HG03025 (cell line): ENCODE measurements around the gene ZNF653.

ENCODE experiments used
- ATAC-seq: cut with Tn5 transposase; IDR thresholded peaks from one replicate; pipeline ENCODE4 v1.9.1; 2021; ENCODE audit warnings: mild to moderate bottlenecking, moderate library complexity; ENCODE audit not compliant: unreplicated experiment, low FRiP score

The ZNF653 gene

DNA sequence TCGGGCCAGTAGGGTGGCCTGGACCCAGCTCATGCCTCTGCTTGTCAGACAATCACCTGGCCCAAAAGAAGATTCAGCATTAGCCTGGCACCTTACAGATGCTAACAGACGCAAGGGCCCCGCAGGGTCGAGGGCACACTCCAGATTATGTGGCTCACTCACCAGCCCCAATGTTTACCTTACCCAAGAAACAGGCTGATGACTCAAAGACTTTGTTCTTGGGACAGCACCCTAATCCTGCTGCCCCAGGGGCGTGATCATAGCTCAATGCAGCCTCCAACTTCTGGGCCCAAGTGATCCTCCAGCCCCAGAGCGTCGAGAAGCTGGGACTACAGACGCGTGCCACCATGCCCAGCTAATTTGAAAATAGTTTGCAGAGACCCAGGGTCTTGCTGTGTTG lies 13.5 kb upstream of the ZNF653 start:
- no peak for ATAC-seq

DNA sequence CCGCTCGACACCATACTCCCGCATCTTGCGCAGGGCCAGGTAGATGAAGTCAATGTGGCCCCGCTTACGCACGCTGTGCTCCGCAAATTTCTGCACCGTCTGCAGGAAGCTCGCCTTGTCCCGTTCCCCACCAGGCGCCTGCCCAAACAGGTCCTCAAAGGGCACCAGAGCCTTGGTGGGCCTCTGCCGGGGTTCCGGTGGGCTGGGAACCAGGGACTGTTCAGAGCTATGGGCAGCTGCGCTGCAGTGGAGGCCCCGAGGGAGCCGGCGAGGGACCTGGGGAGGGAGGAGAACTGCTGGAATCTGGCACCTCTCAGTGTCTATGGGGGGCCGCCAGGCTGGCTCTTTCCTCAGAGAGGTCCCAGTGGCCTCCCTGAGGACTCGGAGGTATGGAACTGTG lies 8.3 kb upstream of the ZNF653 start:
- no peak for ATAC-seq

DNA sequence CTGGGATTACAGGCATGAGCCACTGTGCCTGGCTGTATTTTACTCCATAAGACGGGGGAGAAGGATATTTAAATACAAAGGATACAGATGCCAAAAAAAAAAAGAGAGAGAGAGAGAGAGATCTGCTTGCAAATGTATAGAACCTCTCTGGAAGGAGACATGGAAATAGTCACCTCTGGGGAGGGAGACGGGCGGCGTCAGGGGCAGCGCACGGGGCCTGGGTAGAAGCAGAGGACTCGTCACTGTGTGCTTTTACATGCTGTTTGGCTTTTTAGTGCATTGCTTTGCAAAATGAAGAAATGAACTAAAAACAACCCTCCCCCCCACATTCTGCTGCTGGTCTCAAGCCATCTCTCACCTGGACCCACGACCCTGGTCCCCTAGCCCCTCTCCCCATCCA lies 4.8 kb upstream of the ZNF653 start:
- no peak for ATAC-seq

DNA sequence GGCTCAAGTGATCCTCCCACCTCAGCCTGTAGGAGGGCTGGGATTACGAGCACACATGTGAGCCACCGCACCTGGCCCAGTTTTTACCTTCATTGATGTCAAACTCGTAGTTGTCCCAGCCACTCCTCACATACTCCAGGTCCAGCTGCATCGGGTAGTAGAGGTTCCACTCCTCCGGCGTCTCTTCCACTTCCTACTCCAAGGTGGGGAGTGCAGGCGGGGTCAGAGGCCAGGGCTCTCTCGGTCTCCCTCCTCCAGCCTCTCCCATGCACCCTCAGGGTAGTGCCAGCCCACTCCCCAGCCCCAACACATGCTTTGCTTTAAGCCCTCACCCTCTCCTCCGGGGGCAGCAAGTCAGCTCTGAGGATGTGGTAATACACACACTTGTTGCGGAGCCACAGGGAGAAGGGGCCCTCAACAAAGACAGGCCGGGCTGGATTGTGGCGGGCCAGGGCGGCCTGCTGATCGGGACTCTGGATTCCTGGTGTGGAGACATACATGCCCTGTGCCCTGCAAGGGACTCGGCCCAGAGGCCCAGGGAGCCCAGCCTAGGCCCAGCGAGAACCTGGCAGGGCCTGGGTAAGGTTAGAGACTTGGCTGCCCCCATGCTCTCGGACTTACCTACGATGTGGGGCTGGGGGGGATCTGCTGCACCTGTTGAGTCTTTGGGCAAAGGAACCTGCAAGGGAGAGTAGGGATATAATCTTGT lies 1.9 kb upstream of the ZNF653 start:
- no peak for ATAC-seq

DNA sequence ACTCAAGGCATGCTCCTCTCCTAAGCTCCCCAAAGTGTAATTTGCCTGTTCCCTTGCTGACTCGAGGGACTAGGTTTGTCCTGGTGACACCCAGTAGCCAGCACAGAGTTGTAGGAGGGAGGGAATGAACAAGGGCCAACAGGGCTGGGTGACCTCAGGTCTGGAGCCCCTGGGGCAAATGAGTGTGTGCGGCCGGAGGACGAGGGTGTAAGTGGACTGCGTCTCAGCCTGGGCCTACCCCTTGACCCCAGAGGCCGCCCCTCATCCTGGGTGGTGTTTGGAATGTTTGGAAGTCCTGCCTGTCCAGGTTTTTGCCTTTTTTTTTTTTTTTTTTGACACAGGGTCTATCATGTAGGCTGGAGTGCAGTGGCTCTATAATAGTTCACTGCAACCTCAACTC lies 1.3 kb upstream of the ZNF653 start:
- ATAC-seq, result no peak

DNA sequence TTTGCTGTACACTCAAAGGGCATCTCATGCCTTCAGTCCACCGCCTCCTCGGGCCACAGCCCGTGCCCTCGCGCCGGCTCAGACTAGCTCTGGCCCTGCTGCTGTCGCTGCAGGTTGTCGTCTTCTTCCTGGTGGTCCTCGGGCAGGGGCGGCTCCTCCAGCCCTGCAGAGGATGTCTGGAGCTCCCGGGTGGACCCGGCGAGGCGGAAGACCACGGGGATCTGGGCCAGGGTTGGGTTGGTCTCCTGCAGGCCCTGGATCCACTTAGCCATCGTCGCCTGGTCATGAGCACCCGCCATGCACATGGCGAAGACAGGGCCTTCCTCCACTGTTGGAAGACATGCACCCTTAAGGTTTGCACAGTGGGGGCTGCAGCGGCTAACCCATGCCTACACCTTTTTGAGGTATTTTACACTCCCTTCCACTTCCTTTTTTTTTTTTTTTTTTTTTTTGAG lies 489 bp upstream of the ZNF653 start:
- ATAC-seq, result peak; percentile 15

DNA sequence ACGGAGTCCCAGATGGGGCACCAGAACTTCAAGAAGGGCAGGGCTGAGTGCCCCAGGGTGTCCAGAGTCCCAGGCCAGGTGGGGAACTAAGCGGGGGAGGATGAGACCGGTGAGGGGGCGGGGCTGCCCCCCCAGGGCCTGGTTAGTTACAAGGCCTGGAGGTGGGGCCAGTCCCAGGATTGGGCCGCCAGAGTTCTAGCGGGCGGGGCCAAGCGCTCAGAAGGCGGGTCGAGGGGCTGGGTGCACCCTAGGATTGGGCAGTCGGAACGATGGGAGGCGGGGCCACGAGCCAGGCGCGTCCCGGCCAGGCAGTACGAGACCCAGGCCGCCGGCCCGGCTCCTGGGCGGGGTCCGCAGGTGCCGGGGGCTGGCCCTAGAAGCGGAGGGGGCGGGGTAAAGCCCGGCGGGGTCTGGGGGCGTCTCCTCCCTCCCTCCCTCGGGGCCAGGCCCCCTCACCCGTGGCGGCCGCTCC lies 571 bp downstream of the ZNF653 start:
- peak; percentile 88 for ATAC-seq

DNA sequence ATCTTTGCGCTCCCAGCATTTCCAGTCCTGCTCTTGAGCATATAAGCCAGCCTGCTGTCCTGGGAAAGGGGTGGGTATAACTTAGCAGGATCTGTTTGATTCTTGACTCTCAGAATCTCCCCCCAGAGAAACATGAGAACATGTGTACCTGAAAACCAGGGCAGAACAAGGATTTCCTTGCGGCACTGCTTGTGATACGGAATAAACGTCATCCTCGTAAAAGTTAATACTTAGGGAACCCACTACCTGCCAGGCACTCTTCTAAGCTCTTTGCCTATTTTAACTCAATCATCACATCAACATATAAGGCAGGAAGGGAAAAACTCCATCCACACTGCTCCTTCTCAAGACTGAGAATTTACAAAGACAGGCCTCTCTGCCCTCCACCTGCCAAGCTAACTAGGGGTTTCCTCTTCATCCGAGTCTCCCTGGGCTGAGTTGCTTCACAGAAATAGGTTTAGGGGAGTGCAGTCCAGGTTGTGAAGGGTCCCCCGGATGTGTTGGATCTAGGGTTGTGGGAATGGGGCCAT lies 1.1 kb downstream of the ZNF653 start:
- no peak for ATAC-seq

DNA sequence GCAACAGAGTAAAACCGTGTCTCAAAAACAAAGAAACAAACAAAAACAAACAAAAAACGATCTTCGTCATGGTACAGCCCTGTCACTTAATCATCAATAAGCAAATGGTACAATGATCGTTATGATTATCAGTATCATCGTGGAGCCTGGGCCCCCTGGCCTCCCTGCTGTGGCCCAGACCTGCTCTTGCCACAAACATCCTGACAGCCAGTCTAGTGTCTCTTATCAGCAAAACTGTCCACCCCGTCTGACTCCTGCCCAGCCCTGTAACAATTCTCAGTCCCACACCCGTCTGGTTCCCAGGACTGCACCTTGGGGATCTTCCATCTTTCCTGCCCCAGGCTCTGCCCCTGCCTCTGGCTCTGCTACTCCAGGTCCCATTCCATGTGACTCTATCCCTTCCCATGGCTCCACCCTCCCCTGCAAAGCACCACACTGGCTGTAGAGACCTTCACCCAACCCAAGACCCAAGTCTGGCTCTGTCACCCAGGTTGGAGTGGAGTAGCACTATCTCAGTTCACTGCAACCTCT lies 5.7 kb downstream of the ZNF653 start:
- ATAC-seq, result no peak

DNA sequence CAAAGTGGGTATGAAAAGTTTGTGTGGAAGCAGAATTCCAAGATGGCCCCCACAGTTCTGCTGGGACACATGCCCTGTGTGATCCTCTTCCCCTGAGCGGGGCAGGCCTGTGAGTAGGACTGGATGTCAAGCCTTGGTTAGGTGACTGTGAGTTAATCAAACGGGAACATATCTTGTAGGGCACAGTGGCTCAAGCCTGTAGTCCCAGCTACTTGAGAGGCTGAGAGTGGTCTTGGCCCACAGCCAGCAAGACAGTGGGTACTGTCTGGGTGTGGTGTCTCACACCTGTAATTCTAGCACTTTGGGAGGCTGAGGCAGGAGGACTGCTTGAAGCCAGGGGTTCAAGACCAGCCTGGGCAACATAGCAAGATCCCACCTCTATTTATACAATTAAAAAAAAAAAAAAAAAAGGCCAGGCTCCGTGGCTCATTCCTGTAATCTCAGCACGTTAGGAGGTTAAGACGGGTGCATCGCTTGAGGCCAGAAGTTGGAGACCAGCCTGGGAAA lies 6.4 kb downstream of the ZNF653 start:
- ATAC-seq, result no peak

DNA sequence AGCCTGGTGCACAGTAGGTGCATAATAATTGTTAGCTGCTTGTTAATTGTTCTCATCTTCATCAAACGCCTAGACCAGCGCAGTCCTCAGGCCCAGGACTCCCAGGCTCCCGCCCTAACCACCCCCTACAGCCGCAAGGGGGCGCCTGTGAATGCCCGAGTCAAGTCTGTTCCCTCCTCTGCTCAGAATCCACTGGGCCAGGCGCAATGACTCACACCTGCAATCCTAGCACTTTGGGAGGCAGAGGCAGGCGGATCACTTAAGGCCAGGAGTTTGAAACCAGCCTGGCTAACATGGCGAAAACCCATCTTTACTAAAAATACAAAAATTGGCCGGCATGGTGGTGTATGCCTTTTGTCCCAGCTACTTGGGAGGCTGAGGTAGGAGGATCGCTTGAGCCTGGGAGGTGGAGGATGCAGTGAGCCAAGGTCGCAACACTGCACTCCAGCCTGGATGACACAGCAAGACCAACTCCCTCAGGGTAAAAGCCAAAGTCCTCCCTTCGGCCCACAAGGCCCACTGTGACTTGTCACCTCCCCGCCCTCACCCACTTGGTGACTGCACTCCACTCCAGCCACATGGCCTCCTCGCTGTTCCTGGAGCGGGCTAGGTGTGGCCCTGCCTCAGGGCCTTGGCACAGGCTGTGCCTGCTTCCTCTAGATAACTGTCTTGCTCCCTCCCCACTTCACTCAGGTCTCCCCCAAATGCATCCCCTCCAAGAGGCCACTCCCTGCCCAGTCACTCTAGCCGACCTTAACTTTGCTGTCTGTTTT lies 9.1 kb downstream of the ZNF653 start:
- no peak for ATAC-seq

DNA sequence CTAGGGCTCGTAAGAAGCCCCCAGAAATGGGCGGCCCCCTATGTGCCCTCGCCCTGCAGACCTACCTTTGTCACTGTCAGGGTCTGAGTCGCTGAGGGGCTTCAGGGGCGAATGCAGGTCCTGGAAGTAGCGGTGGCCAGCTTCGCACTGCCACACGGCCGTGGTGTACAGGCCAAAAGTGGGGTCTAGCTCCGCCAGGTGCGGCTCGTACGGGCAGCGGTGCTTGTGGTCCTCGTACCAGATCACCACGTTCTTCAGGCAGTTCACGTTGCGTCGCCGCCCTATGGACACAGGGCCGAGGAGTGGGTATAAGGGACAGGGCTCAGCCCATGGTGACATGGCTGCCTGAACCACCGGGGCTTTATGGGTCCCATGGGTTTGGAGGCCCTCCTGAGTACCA lies 9.8 kb downstream of the ZNF653 start:
- ATAC-seq, result no peak

DNA sequence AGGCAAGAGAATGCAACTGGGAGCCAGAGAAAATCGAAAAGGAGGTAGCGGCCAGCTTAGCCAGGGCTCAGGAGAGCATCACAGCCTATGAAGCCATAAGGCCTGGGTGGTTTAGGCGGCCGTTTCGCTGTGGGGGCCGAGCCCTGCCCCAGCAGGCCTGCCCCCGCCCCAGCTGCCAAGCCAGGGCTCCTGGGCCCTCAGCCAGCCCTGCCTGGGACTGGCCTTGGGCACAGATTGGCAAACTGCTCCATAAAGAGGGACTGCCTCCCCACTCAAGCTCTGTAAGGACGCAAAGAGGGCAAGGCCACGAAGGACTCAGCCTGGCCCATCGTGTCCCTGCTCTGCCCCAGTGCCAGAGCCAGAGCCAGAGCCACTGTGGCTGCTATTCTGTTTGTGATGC lies 10.2 kb downstream of the ZNF653 start:
- ATAC-seq, result no peak

DNA sequence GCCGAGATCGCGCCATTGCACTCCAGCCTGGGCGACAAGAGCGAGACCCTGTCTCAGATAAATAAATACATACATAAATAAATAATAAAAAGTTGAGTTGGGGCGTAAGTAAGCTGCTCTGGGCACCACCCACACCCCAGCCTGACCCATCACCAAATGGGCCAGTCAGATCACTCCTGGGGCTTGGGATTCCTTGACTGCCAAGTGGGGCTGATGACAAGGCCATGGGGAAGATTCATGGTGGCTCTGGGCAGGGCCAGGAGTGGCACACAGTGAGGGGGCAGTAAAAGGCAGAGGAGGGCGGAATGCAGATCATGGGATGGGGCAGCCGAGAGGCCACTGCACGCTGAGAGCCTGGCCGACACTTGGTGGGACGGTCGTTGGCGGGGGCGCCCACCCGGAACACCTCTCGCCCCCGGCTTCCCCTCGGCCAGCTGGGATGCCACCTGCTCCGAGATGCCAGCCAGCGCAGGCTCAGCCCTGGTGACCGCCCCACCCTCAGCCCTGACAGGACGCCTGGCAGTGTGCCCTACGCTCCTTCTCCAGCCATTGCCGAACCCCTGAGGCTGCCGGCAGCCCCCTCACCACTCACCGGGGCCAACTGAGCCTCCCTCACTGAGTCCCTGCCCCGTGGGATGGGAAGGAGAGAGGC lies 10.9 kb downstream of the ZNF653 start:
- no peak for ATAC-seq

DNA sequence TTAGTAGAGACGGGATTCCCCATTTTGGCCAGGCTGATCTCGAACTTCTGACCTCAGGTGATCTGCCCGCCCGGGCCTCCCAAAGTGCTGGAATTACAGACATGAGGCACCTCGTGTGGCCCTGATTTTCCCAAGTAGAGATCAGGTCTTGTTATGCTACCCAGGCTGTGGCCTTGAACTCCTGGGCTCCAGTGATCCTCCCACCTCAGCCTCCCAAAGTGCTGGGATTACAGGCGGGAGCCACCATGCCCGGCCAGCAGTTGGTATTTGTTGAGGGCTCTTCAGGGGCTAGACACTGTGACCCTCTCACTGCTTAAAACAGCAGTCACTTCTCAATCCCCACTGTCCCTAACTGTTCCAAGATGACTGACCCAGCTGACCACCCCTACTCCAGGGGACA lies 16.3 kb downstream of the ZNF653 start:
- ATAC-seq, result no peak

DNA sequence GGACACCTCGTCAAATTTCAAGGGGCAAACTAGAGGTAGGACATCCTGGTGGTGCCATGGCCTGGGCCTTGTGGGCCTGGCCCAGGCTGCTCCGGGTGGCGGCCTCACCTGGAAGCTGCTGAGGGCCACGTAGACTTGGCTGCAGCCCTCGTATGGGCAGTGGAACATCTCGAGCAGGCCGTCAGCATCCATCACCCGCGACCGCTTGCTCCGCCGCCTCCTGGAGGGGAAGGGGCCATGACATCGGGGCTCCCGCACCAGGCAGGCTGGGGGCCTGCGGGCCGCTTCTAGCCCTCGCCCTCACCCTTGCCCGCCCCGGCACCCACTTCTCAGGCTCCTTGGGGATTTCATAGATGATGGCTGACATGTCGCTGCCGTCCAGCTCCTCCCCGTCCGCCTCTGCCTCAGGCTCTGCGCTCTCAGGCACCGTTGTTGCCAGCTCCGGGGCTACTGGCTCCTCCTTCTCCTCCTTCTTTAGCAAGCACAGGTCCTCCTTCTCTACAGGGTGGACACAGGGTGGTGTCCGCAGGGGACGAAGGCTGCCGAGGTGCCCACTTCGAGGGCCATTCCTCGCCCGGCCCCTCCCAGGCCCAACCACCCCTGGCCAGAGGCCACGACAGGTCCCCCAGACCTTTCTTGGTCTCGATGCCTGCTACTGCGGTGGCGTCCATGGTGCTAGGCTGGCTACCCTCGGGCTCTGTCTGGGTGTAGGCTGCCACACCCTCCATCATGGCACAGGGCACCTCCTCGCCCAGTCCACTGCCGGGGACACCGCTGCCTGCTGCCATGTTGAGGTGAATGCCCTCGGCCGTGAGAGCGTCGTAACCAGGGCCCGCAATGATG lies 18.8 kb downstream of the ZNF653 start:
- no peak for ATAC-seq

DNA sequence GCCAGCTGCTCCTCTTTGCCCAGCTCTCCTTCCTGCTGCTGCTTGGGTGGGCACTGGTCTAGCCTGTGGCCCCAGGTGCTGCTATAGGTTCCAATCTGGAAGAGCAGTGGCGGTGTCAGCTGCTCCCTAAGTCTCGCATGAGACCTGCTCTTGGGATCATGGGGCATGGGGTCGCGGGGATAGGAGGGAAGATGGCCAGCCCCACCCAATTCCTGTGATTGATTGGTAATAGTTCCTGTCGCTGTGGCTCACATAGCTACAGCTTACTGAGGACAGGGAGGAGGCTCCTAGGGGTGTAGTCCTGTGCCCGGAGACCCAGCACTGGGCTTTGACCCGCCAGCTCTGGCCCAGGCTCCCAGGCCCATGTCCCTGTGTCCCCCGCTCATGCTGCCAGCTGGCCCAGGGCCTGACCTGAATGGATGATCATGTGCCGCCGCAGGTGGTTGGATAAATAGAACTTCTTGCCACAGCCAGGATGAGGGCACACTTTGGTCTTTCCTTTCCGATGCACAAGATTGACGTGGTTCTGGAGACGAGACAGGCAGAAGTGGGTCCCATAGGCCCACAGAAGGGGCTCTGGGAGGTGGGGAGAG lies 20.3 kb downstream of the ZNF653 start:
- ATAC-seq, result no peak

DNA sequence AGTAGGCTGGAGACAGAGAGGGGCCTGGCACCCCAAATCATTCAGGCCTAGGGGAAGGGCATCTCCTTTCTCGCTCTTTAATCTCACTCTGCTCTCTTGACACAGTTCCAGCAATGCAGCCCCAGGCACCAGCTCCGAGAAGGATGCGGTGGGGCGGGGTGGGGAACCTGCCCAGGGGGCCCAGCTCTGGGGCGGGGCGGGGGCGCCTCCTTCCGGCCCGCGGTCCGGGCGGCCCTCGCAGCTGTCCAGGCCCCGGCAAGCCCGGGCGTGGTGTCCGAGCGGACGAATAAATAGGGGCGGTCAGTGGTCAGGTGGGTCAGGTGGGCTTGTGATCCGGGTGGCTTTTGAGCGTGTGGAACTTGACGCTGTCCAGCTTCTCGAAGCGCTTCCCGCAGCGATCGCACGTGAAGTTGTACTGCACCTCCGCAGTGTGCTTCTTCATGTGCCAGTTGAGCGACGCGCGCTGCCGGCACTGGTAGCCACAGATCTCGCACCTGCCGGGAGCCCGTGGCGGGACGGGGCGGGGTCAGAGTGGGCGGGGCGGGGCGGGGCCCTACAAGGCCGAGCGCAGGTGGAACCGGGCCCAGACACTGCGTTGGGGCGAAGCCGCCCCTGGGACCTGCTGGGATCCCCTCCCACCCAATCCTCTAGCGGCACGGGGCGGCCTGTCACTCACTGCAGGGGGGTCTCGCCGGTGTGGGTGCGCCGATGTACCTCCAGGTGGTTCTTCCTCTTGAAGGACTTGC lies 22.1 kb downstream of the ZNF653 start:
- ATAC-seq, result no peak
